OCI-LY1 (cell line): ENCODE data around the gene RELCH.

Source experiments
- H2AFZ ChIP-seq: fragments of 200-600 bp; sonication (generic), shearing (Covaris generic); 2 replicates; pipeline ENCODE4 v1.6.0; 2014; ENCODE audit warnings: antibody characterized with exemption, mild to moderate bottlenecking, low read length
- H3F3A ChIP-seq: fragments of 200-600 bp; sonication (generic), shearing (Covaris generic); 2 replicates; pipeline ENCODE4 v1.6.0; 2014; ENCODE audit warnings: mild to moderate bottlenecking, antibody characterized with exemption, low read length, moderate library complexity; ENCODE audit not compliant: insufficient read depth
- H3K27ac ChIP-seq: fragments of 200-600 bp; sonication (generic); 2 replicates; pipeline ENCODE4 v1.5.1; 2014; ENCODE audit warnings: low read length, mixed run types, mild to moderate bottlenecking, low read depth; ENCODE audit not compliant: poor library complexity, severe bottlenecking
- H3K27me3 ChIP-seq: fragments of 200-600 bp; sonication (generic); 2 replicates; pipeline ENCODE4 v1.6.0; 2014; ENCODE audit warnings: antibody characterized with exemption, mild to moderate bottlenecking, low read length, moderate library complexity; ENCODE audit not compliant: insufficient read depth
- H3K36me3 ChIP-seq: fragments of 200-600 bp; sonication (generic); 2 replicates; pipeline ENCODE4 v1.6.1; 2014; ENCODE audit warnings: mild to moderate bottlenecking, antibody characterized with exemption, low read length, moderate library complexity, mixed read lengths; ENCODE audit not compliant: insufficient read depth
- H3K4me1 ChIP-seq: fragments of 200-600 bp; sonication (generic); 2 replicates; pipeline ENCODE4 v1.5.1; 2014; ENCODE audit warnings: mild to moderate bottlenecking, low read length, moderate library complexity; ENCODE audit not compliant: insufficient read depth, severe bottlenecking
- H3K4me2 ChIP-seq: fragments of 200-600 bp; sonication (generic), shearing (Covaris generic); 2 replicates; pipeline ENCODE4 v1.6.1; 2014; ENCODE audit warnings: low read length
- H3K4me3 ChIP-seq: fragments of 200-600 bp; sonication (generic); 2 replicates; pipeline ENCODE4 v1.5.1; 2014; ENCODE audit warnings: low read length, low read depth, mild to moderate bottlenecking, mixed read lengths; ENCODE audit not compliant: poor library complexity, severe bottlenecking
- H3K79me2 ChIP-seq: fragments of 200-600 bp; shearing (Covaris generic); 2 replicates; pipeline ENCODE4 v1.6.1; 2016; ENCODE audit warnings: mixed run types, low read length, mixed read lengths; ENCODE audit not compliant: insufficient read depth
- H3K9ac ChIP-seq: fragments of 200-600 bp; sonication (generic), shearing (Covaris generic); 2 replicates; pipeline ENCODE4 v1.6.1; 2014; ENCODE audit warnings: mild to moderate bottlenecking, low read length, mixed read lengths
- H3K9me2 ChIP-seq: fragments of 200-600 bp; sonication (generic), shearing (Covaris generic); 2 replicates; pipeline ENCODE4 v1.6.1; 2014; ENCODE audit warnings: low read depth, mild to moderate bottlenecking, low read length, mixed read lengths
- H3K9me3 ChIP-seq: fragments of 200-600 bp; shearing (Covaris generic); 2 replicates; pipeline ENCODE4 v1.6.1; 2014; ENCODE audit warnings: low read length, mixed read lengths
- H4K20me1 ChIP-seq: fragments of 200-600 bp; sonication (generic), shearing (Covaris generic); 2 replicates; pipeline ENCODE4 v1.6.0; 2016; ENCODE audit warnings: mild to moderate bottlenecking, low read length; ENCODE audit not compliant: insufficient read depth
- CTCF ChIP-seq: fragments of 200-600 bp; sonication (generic), shearing (Covaris generic); IDR thresholded peaks from 2 replicates; pipeline ENCODE4 v1.5.1; 2017; ENCODE audit warnings: mild to moderate bottlenecking, antibody characterized with exemption, low read length, moderate library complexity, mixed read lengths
- EZH2 ChIP-seq: fragments of 200-600 bp; sonication (generic), shearing (Covaris generic); IDR thresholded peaks from 2 replicates; pipeline ENCODE4 v1.8.0; 2017; ENCODE audit warnings: borderline replicate concordance, mixed run types, mild to moderate bottlenecking, antibody characterized with exemption, low read length, moderate library complexity, mixed read lengths

Gene RELCH

GRCh38 chr18:62339106-62339988 is 152.3 kb downstream of the RELCH start:
- Histone ChIP-seq H3K9me3 (no peaks in the 10 kb centered on the region), H3K4me1 (no peaks in the 10 kb centered on the region), H3F3A (no peaks in the 10 kb centered on the region), H3K79me2 (no peaks in the 10 kb centered on the region), H3K36me3 (no peaks in the 10 kb centered on the region), H2AFZ (no peak overlapping the region), H4K20me1 (no peaks in the 10 kb centered on the region), H3K9me2 (no peaks in the 10 kb centered on the region), H3K27ac (no peak overlapping the region), H3K27me3 (no peaks in the 10 kb centered on the region), H3K4me3 (no peak overlapping the region), H3K4me2 (no peak overlapping the region), H3K9ac (no peak overlapping the region)
- TF ChIP-seq CTCF (no peak), EZH2 (no peak)

GRCh38 chr18:62340996-62341395 is 153.9 kb downstream of the RELCH start:
- TF ChIP-seq EZH2 (no peak), CTCF (no peak)
- Histone ChIP-seq H2AFZ (no peak overlapping the region), H3K9me2 (no peaks in the 10 kb centered on the region), H3K27ac (no peak overlapping the region), H3K79me2 (no peaks in the 10 kb centered on the region), H3K4me1 (no peaks in the 10 kb centered on the region), H3K9ac (no peak overlapping the region), H3K9me3 (no peaks in the 10 kb centered on the region), H3F3A (no peaks in the 10 kb centered on the region), H4K20me1 (no peaks in the 10 kb centered on the region), H3K4me3 (no peak overlapping the region), H3K4me2 (no peak overlapping the region), H3K36me3 (no peaks in the 10 kb centered on the region), H3K27me3 (no peaks in the 10 kb centered on the region)

- TF ChIP-seq EZH2, result no peak
- no peak for TF ChIP-seq CTCF
- H3K27me3 ChIP-seq, result no peaks in the 10 kb centered on the region
Observed at GRCh38 chr18:62341473-62341872, 154.4 kb downstream of the RELCH start.

More at GRCh38 chr18:62341473-62341872, 154.4 kb downstream of the RELCH start:
- H3K4me3 ChIP-seq, result no peak overlapping the region
- H3K36me3 ChIP-seq, result no peaks in the 10 kb centered on the region
- H3K27ac ChIP-seq, result no peak overlapping the region
- no peaks in the 10 kb centered on the region for H3K4me1 ChIP-seq
- H3F3A ChIP-seq, result no peaks in the 10 kb centered on the region
- no peak overlapping the region for H2AFZ ChIP-seq
- no peak overlapping the region for H3K9ac ChIP-seq
- no peaks in the 10 kb centered on the region for H4K20me1 ChIP-seq
- H3K79me2 ChIP-seq, result no peaks in the 10 kb centered on the region
- no peaks in the 10 kb centered on the region for H3K9me3 ChIP-seq
- no peaks in the 10 kb centered on the region for H3K9me2 ChIP-seq
- no peak overlapping the region for H3K4me2 ChIP-seq
